Lower leg skin (tissue), 3 donors: ENCODE data around the gene F11.

Source experiments
- POLR2A ChIP-seq, 2 donors: fragments of 450-650 bp; IDR thresholded peaks; one replicate each; pipeline ENCODE4 v1.6.1; 2016 to 2017; ENCODE audit warnings: antibody characterized with exemption in 2 of 2, mild to moderate bottlenecking in 1 of 2, moderate library complexity in 1 of 2
- TF ChIP-seq, protein P1 (sequence below), 3 donors: fragments of 450-650 bp; IDR thresholded peaks; one replicate each; pipeline ENCODE4 v1.5.1; 2016; ENCODE audit warnings: antibody characterized with exemption in 3 of 3, mild to moderate bottlenecking in 3 of 3, moderate library complexity in 2 of 3

DNA sequence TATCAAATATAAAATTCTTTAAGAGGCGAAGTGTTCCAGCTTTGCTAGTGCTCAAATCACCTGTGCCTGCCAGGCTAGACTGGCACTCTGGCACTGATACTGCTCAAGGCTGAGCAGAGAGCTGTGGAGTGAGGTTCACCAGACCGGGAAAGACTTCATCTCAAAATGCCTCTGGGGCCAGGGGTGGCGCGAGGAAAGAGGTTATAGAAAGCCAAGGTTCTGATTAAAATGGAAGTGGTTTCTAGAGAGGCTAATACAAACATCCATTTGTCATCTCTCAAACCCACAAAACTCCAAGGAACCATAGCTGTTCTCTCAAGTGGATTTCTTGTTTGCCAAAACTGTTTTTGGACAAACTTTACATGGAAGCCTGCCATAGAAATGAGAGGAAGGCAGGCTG is 41.5 kb downstream of the F11 start:
- TF ChIP-seq, protein P1, sequence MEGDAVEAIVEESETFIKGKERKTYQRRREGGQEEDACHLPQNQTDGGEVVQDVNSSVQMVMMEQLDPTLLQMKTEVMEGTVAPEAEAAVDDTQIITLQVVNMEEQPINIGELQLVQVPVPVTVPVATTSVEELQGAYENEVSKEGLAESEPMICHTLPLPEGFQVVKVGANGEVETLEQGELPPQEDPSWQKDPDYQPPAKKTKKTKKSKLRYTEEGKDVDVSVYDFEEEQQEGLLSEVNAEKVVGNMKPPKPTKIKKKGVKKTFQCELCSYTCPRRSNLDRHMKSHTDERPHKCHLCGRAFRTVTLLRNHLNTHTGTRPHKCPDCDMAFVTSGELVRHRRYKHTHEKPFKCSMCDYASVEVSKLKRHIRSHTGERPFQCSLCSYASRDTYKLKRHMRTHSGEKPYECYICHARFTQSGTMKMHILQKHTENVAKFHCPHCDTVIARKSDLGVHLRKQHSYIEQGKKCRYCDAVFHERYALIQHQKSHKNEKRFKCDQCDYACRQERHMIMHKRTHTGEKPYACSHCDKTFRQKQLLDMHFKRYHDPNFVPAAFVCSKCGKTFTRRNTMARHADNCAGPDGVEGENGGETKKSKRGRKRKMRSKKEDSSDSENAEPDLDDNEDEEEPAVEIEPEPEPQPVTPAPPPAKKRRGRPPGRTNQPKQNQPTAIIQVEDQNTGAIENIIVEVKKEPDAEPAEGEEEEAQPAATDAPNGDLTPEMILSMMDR (IDR thresholded peaks at IDR 0.05) = no peak
- no peak for TF ChIP-seq POLR2A (IDR thresholded peaks at IDR 0.05)
